Stimulated activated effector memory CD8-positive, alpha-beta T cell treated with anti-CD3 and anti-CD28 coated beads, Interleukin-12 subunit alpha, Interleukin-12 subunit beta, amount 100 ng/mL, for 72 hours (primary cell): Measurements from ENCODE around the gene HAP1.

ENCODE experiments used
- ATAC-seq: fragments of 150-1000 bp; cut with Tn5 transposase; 2 replicates; pipeline ENCODE4 v1.10.0; 2021
- DNase-seq, 2 donors: peaks; one replicate each; pipeline ENCODE4 v3.0.0; 2021 to 2022; ENCODE audit warnings: low spot score in 2 of 2
- H3K27ac Mint-ChIP-seq: one replicate; pipeline ENCODE4 v1.8.0; 2022; ENCODE audit warnings: mild to moderate bottlenecking, mixed read lengths
- H3K36me3 Mint-ChIP-seq: one replicate; pipeline ENCODE4 v1.8.0; 2022; ENCODE audit warnings: mild to moderate bottlenecking, mixed read lengths
- H3K4me1 Mint-ChIP-seq: one replicate; pipeline ENCODE4 v1.8.0; 2022; ENCODE audit warnings: mixed read lengths
- H3K4me3 Mint-ChIP-seq: one replicate; pipeline ENCODE4 v1.8.0; 2022; ENCODE audit warnings: mild to moderate bottlenecking, mixed read lengths
- H3K9me3 Mint-ChIP-seq: one replicate; pipeline ENCODE4 v1.8.0; 2022; ENCODE audit warnings: mixed read lengths

HAP1 gene

DNA sequence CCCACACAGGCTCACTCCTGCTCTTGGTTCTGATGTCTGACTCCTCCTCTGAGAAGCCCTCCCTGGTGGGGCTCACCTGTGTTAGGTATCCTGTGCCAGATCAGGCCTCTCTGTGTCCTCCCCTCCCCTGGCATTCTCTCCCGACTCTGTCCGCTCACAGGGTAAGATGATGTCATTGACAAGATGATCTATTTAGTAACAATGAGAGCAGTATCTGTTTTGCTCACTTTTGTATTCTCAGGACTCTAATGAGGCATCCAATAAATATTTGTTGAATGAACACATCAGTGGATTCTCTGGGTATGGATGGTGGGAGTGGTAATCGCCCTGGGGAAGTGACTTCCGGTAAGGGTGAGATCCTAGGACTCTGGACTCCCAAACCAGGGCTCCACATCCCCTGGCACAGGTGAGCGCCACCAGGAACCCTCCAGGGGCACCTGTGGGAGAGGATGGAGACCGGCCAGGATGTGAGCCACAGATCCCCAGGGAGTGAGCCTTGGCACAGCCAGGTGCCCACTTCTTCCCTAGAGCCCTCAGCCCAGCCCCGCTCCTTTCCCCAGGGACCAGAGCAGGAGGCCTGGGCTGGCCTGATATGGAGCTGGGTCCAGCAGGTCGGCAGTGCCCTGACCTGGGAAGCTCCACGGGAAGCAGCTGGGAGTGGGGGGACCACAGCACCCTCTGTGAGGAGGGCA lies 5.4 kb upstream of the HAP1 start:
- Mint-ChIP-seq H3K9me3 (no peaks in the 10 kb centered on the region), H3K27ac (no peak overlapping the region), H3K36me3 (no peaks in the 10 kb centered on the region), H3K4me1 (peaks cover 10% of the 10 kb centered on the region), H3K4me3 (no peak overlapping the region)
- no peak for ATAC-seq
- DNase-seq: no peak

DNA sequence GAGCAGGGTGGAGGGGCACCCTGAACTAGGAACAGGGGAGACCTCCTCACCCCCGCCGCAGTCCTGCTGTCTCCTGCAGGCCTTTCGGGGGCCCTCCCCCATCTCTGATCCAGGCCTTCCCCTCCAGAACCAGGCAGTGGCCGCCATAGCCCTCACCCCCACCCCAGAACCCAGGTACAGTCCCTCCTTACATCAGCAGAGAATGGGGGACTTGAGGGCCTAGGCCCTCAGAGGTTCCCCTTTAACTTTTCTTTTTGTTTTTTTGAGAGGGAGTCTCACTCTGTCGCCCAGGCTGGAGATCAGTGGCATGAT lies 4.3 kb upstream of the HAP1 start:
- ATAC-seq (no peak), DNase-seq (no peak)
- Mint-ChIP-seq H3K27ac (no peak overlapping the region), H3K36me3 (no peaks in the 10 kb centered on the region), H3K4me1 (peaks cover 10% of the 10 kb centered on the region), H3K9me3 (no peaks in the 10 kb centered on the region), H3K4me3 (no peak overlapping the region)

DNA sequence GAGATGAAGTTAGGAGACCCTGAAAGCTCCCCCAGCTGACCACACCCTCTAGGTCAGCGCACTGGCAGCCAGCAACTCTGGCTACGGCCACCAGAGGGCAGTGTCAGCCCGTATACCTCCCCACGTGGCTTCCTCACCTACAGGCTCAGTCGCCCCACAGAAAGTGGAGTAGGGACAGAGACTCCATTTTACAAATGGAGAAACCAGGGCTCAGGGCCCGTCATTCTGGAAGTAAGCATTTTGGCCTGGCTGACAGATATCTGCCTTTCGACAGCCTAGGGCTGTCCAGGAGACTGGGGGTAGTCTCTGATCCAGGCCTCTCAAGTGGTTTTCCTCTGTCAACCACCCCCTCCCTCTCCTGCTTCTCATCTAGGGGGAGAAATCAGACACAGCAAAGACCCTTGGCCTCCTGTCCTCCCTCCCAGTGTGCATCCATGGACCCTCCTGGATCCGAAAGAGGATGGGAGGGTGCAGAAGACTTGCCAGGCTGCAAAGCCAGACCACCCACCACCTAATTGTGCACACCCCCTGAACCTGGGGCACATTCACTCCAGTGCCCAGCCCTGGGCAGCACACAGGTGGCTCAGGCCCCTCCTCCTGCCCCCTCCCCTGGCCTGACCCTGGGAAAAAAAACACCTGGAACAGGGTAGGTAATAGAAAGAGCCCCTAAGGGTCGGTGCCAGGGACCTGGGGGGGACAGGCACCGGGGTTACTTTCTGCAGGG lies 3.8 kb upstream of the HAP1 start:
- peak; percentile 91 for ATAC-seq
- DNase-seq: peak; percentile 77 to 90
- Mint-ChIP-seq H3K36me3 (no peaks in the 10 kb centered on the region), H3K4me3 (peak overlapping the region; percentile 33), H3K9me3 (no peaks in the 10 kb centered on the region), H3K4me1 (peaks cover 15% of the 10 kb centered on the region), H3K27ac (no peak overlapping the region)

DNA sequence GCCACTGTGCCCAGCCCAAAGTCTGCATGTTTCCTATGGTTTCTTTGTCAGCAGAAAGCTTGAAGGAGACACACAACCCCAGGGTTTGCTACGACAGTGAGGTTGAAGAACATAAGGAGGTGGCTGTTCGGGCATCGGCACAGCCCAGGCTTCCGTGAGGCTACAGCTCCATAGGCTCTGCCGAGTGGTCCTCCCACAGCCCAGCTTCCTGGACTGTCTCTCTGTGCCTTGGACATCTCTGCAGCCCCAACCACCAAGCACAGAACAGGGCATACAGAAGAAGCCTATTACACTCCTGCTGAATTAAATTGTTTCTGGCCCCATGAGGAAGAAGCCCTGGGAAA lies 3.2 kb upstream of the HAP1 start:
- ATAC-seq: peak; percentile 19

DNA sequence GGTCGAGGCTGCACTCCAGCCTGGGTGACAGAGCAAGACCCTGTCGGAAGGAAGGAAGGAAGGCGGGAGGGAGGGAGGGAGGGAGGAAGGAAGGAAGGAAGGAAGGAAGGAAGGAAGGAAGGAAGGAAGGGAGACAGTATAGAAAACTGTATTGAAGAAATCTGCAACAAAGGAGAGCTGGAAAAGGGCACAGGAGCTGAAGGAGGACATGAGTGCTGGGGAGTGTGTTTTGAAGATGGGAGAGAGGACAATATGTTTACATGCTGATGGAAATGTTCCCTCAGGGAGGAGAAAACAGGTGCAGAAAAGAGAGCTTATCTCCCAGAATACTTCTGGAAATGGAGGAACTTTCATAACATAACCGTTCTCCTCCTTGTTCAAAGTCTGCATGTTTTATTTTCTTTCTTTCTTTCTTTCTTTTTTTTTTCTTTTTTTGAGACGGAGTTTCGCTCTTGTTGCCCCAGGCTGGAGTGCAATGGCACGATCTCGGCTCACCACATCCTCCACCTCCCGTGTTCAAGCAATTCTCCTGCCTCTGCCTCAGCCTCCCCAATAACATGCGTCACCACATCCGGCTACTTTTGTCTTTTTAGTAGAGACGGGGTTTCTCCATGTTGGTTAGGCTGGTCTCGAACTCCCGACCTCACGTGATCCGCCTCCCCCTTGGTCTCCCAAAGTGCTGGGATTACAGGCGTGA lies 2.7 kb upstream of the HAP1 start:
- Mint-ChIP-seq H3K36me3 (no peaks in the 10 kb centered on the region), H3K4me3 (peak overlapping the region; percentile 33), H3K9me3 (no peaks in the 10 kb centered on the region), H3K27ac (no peak overlapping the region), H3K4me1 (peaks cover 15% of the 10 kb centered on the region)
- no peak for ATAC-seq
- no peak for DNase-seq

More for the DNA sequence above, 3.2 kb upstream of the HAP1 start:
- no peaks in the 10 kb centered on the region for H3K36me3 Mint-ChIP-seq
- no peak for DNase-seq
- peaks cover 15% of the 10 kb centered on the region for H3K4me1 Mint-ChIP-seq
- H3K9me3 Mint-ChIP-seq: no peaks in the 10 kb centered on the region
- H3K27ac Mint-ChIP-seq: no peak overlapping the region
- H3K4me3 Mint-ChIP-seq: peak overlapping the region; percentile 33

DNA sequence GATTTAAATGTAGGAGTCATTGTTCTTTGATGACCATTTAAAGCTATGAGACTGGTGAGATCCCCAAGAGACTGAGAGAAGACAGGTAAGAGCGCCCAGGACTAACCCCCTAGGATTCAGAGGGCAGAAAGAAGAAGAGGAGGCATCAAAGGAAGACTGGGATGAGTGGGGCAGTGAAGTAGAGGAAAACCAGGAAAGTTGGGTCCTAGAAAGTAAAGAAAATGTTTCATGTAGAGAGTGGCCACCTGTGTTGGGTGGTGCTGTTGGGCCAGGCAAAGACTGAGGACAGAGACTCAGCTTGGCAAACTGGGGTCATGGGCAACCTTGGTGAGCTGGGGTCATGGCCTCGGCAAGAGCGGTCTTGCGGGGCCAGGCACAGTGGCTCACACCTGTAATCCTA lies 1.3 kb upstream of the HAP1 start:
- DNase-seq (no peak), ATAC-seq (no peak)
- Mint-ChIP-seq H3K4me3 (no peak overlapping the region), H3K36me3 (no peaks in the 10 kb centered on the region), H3K27ac (no peak overlapping the region), H3K4me1 (peaks cover 15% of the 10 kb centered on the region), H3K9me3 (no peaks in the 10 kb centered on the region)

DNA sequence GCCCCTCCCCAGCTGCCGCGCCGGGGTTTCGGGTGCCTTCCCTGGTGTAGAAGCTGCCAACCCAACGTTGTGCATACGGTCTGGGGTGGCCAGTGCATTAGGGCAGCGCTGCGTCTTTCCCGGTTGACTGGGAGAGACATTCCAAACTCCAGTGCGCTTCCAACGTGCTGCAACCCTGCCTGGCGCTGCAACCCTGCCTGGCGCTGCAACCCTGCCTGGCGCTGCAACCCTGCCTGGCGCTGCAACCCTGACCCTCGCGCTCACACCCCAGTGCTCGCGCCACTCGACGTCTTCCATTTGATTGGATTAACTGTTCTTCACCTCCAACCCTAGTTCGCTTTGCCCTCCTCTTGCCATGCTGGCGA lies 488 bp upstream of the HAP1 start:
- H3K27ac Mint-ChIP-seq: no peak overlapping the region
- H3K4me1 Mint-ChIP-seq: peaks cover 15% of the 10 kb centered on the region
- ATAC-seq: no peak
- no peaks in the 10 kb centered on the region for H3K36me3 Mint-ChIP-seq
- H3K9me3 Mint-ChIP-seq: no peaks in the 10 kb centered on the region
- no peak for DNase-seq
- peak overlapping the region; percentile 34 for H3K4me3 Mint-ChIP-seq

DNA sequence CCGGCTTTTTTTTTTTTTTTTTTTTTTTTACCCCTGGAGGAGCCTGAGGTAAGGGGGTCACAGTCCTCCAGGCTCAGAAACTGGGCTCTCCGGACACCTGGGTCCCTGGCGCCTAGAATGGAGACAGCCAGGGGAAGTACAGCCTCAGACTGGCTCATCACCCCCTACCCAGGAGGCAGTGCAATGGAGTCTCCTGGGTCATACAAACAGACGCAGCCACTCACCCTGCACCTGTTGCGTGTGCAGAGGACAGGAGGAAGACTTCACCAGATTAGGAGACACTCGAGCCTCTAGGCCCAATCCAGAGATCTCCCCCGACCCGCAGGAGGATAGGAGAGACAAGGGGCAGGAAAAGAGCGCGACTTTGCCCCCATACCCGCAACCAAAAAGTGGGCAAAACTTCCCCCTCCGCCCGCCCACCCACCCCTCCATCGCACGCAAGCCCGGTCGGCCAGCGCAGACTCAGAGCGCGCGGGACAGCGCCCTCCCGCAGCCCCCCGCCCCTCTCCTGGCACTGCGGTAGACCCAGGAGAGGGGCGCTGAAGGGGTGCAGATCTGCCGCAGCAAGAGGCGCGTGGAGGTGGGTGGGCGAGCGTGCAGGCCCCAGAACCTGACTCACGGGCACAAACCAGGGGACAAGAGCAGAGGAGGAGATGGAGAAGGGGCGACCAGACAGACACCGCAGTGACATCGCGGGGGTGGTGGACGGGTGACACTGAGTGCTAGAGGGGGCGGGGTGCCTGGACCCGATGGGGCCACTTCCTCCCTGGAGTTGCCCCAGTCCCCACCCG lies 900 bp downstream of the HAP1 start:
- no peak for ATAC-seq
- Mint-ChIP-seq H3K9me3 (no peaks in the 10 kb centered on the region), H3K4me3 (peak overlapping the region; percentile 34), H3K36me3 (no peaks in the 10 kb centered on the region), H3K4me1 (peaks cover 15% of the 10 kb centered on the region), H3K27ac (no peak overlapping the region)
- no peak for DNase-seq

DNA sequence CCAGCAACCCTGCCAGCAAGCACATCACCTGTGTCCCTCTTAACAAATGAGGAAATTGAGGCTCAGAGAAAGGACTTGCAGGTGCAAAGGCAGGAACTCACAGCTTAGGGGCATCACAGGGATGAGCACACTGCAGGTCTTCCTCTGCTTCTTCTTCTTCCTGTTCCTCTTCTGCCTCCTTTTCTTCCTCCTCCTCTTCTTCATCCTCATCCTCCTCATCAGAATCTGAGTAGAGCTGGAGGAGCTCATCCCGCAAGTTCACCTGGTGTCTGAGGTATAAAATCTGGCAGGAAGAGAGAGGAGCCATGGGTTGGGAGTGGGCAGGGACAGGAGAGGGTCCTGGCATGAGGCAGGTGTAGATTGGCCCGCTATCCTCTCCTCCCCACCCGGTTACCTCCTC lies 2.6 kb downstream of the HAP1 start:
- DNase-seq (no peak), ATAC-seq (peak; percentile 9)
- no peak overlapping the region for H3K4me3 Mint-ChIP-seq
- no peak overlapping the region for H3K27ac Mint-ChIP-seq
- H3K9me3 Mint-ChIP-seq: no peaks in the 10 kb centered on the region
- peaks cover 12% of the 10 kb centered on the region for H3K4me1 Mint-ChIP-seq
- H3K36me3 Mint-ChIP-seq: no peaks in the 10 kb centered on the region

DNA sequence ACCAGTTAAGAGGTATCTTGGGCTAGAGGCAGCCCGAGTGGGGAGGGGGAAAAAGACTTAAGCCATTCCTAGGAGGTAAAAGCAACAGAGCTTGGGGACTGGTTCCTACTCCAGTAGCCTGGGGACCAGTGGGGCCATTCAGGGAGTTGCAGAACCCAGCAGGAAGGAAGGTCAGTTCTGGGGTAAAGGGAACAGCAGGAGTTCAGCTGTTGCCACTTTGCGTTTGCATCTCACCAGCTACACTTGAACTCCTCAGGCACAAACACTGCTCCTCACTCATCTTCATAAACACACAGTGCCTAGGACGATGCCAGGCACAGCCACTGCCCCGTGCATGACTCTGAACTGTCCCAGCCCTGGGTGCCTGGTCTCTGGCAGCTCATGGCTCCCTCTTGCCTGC lies 4.0 kb downstream of the HAP1 start:
- H3K9me3 Mint-ChIP-seq: no peaks in the 10 kb centered on the region
- no peak for ATAC-seq
- DNase-seq: no peak
- no peak overlapping the region for H3K4me3 Mint-ChIP-seq
- peaks cover 12% of the 10 kb centered on the region for H3K4me1 Mint-ChIP-seq
- H3K36me3 Mint-ChIP-seq: no peaks in the 10 kb centered on the region
- H3K27ac Mint-ChIP-seq: no peak overlapping the region

DNA sequence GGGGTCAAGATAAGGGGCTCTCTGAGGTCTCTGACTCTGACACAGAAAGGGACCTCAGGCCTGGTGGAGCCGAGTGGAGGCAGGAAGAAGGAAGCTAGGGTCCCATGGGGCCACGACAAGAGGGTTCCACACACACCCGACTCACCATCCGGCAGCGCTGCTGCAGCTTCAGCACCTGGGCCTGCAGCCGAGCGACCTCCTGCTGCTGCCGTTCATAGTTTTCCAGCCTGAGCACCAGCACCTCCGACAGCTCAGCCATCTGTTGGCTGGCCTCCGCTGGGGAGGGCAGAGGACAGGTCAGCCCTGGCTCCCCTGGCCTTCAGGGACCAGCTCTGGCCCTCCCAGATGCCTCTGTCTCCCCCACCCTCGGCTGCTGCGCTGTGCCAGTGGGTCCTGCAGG lies 6.4 kb downstream of the HAP1 start:
- H3K36me3 Mint-ChIP-seq: no peaks in the 10 kb centered on the region
- H3K27ac Mint-ChIP-seq: peak overlapping the region; percentile 67
- DNase-seq (no peak), ATAC-seq (no peak)
- no peak overlapping the region for H3K4me3 Mint-ChIP-seq
- H3K4me1 Mint-ChIP-seq: no peaks in the 10 kb centered on the region
- H3K9me3 Mint-ChIP-seq: no peaks in the 10 kb centered on the region

DNA sequence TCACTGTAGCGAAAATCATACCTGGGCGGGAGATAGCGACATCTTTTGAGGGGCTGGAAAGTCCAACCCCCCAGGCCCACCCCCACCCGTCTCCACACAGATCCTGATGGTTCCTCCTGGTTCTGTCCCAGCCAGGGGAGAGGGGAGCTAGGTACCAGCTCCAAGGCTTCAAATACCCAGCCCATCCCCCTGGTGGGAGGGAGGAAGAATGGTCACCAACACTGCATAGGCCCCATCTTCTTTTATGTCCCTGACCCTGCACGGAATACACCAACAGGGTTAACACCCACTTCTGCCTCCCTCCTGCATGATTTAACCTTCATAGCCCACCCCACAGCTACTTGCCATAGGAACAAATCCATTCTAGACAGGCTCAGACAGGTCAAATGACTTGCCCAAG lies 9.3 kb downstream of the HAP1 start:
- ATAC-seq: no peak
- Mint-ChIP-seq H3K36me3 (no peaks in the 10 kb centered on the region), H3K27ac (no peak overlapping the region), H3K4me1 (no peaks in the 10 kb centered on the region), H3K9me3 (no peaks in the 10 kb centered on the region), H3K4me3 (no peak overlapping the region)
- DNase-seq: no peak

DNA sequence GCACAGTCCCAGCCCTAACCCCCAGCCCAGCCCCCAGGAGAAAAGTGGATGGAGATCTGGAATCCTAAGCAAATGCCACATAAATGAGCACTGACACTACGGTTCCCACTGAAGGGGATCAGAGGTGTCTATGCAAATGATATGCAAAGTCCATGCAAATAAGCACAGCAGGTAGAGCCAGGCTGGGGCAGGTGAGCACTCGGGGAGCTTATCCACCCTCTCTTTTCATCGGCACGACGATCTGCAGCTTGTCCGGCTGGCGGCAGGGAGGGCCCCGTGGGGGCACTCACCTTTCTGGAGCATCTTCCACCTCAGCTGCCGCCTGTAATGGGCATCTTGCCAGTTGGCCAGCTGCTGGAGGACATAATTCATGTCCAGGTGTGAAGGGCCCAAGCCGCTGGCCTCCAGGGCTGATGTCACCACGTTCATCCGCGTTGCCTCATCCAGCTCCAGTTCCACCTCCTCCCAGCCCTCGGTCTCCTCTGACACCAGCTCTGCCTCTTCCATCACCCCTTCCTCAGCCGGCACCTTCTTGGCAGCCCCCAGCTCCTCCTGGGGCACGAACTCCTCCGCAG lies 9.9 kb downstream of the HAP1 start:
- H3K4me1 Mint-ChIP-seq: no peaks in the 10 kb centered on the region
- no peaks in the 10 kb centered on the region for H3K9me3 Mint-ChIP-seq
- DNase-seq (no peak), ATAC-seq (no peak)
- no peak overlapping the region for H3K4me3 Mint-ChIP-seq
- H3K27ac Mint-ChIP-seq: no peak overlapping the region
- no peaks in the 10 kb centered on the region for H3K36me3 Mint-ChIP-seq

DNA sequence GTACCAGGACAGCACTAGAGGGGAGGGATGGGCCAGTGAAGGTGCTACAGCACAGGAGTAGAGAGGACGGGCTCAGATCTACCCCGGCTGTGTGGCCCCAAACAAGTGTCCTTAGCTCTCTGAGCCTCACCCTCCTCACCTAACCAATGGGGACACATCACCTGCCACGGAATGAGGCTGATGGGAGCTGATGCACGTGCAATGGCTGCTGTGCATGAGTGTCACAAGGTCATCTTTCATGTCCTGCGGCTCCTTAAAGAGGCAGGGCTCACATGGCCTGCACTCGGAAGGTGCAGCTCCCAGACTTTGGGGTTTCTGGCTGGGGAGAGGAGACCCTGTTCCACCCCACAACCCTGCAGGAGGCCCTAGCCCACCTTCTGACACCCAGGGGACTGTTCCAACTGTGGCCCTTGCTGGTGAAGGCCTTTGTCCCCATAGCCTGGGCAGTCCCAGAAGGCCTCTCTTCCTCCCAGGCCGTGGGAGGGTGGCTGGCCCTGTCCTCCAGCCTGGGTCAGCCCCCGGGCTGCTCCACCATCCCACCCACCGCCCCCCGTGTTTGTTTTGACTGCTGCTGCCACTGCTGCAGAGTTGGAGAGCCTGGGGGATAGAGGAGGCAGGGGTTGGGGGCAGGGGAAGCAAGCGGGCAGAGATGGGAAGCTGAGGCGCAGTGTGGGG lies 10.5 kb downstream of the HAP1 start:
- DNase-seq: no peak
- no peak for ATAC-seq
- no peaks in the 10 kb centered on the region for H3K4me1 Mint-ChIP-seq
- peak overlapping the region; percentile 37 for H3K27ac Mint-ChIP-seq
- no peaks in the 10 kb centered on the region for H3K9me3 Mint-ChIP-seq
- H3K4me3 Mint-ChIP-seq: no peak overlapping the region
- H3K36me3 Mint-ChIP-seq: no peaks in the 10 kb centered on the region

DNA sequence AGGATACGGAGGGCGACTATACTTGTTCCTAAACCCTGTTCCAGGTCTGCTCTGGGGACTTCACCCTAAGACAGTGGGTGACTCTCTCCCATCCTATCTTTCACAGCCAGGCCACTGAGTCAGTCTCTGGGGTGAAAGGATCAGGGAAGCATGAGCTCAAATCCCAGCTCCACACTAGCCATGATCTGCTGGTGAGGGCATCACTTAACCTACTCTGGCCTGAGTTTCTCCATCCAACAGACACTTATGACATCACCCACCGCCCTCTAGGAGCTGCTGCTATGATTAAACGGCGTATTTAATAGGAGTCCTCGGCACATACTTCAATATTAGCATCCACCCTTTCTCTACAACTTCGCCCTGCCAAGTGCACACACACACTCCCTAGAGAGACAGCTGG lies 12.2 kb downstream of the HAP1 start:
- H3K9me3 Mint-ChIP-seq: no peaks in the 10 kb centered on the region
- ATAC-seq: no peak
- no peaks in the 10 kb centered on the region for H3K4me1 Mint-ChIP-seq
- no peaks in the 10 kb centered on the region for H3K36me3 Mint-ChIP-seq
- H3K4me3 Mint-ChIP-seq: no peak overlapping the region
- DNase-seq: no peak
- peak overlapping the region; percentile 37 for H3K27ac Mint-ChIP-seq
